Left ventricle myocardium inferior (tissue), 1 donor: ENCODE data around the gene RAD51B. TPM values are rescaled to one million over a fixed set of nuclear protein-coding genes. Genes with fewer than 3 reads are reported as not detected.

Source experiments
- DNase-seq: peaks from one replicate; pipeline ENCODE4 v3.0.0-alpha.2; 2020
- H3K27ac ChIP-seq: fragments of 200-600 bp; replicated peaks from 2 replicates; pipeline ENCODE4 v1.8.0; 2021
- H3K27me3 ChIP-seq: fragments of 200-600 bp; 2 replicates; pipeline ENCODE4 v1.8.0; 2021; ENCODE audit warnings: low read depth
- H3K36me3 ChIP-seq: fragments of 200-600 bp; 2 replicates; pipeline ENCODE4 v1.8.0; 2021
- H3K4me1 ChIP-seq: fragments of 200-600 bp; 2 replicates; pipeline ENCODE4 v1.8.0; 2021
- H3K4me3 ChIP-seq: fragments of 200-600 bp; 2 replicates; pipeline ENCODE4 v1.8.0; 2021; ENCODE audit warnings: mild to moderate bottlenecking, moderate library complexity
- H3K9me3 ChIP-seq: fragments of 200-600 bp; replicated peaks from 2 replicates; pipeline ENCODE4 v1.8.0; 2021
- CTCF ChIP-seq: fragments of 200-600 bp; IDR thresholded peaks from 2 replicates; pipeline ENCODE4 v1.8.0; 2021; ENCODE audit warnings: antibody characterized with exemption, mild to moderate bottlenecking, borderline replicate concordance
- intact Hi-C: fragments of 100-400 bp; cut with micrococcal nuclease; formaldehyde crosslinking; loops from one replicate; pipeline ENCODE4 v1.11.0; 2022
- total RNA-seq: library from RNA; stranded (reverse); fragmentation: NEBNext Ultra II Directional; extraction: Animal tissue kit (Norgen Biotek cat#: 25700); gene quantifications from one replicate; pipeline ENCODE4 v1.2.1, GENCODE V29; 2021
- donor health status: DM: no; HTN: yes; CAD: no; lungs with severe emphysema.

The RAD51B gene
- total RNA-seq, 1 donor from 2014 or later, result 2.4 TPM

GRCh38 chr14:68034896-68035295, 215.3 kb downstream of the RAD51B start:
- intact Hi-C loops, result no loop called here
- no peak for DNase-seq
- Histone ChIP-seq H3K4me1 (peaks cover 18% of the 10 kb centered on the region), H3K27me3 (no peaks in the 10 kb centered on the region), H3K9me3 (peaks cover 8% of the 10 kb centered on the region), H3K36me3 (no peaks in the 10 kb centered on the region), H3K4me3 (no peak overlapping the region), H3K27ac (no peak overlapping the region)
- no peak for TF ChIP-seq CTCF

GRCh38 chr14:68036202-68036601, 216.6 kb downstream of the RAD51B start:
- Histone ChIP-seq H3K4me3 (no peak overlapping the region), H3K4me1 (peaks cover 18% of the 10 kb centered on the region), H3K27me3 (no peaks in the 10 kb centered on the region), H3K36me3 (no peaks in the 10 kb centered on the region), H3K9me3 (no peaks in the 10 kb centered on the region), H3K27ac (peak overlapping the region; percentile 25)
- no peak for DNase-seq
- intact Hi-C loops, result no loop called here
- TF ChIP-seq CTCF, result no peak

- DNase-seq, result no peak
- no peak overlapping the region for H3K27ac ChIP-seq
- TF ChIP-seq CTCF, result no peak
- no peaks in the 10 kb centered on the region for H3K9me3 ChIP-seq
- intact Hi-C loops, result no loop called here
- no peaks in the 10 kb centered on the region for H3K36me3 ChIP-seq
- H3K27me3 ChIP-seq, result no peaks in the 10 kb centered on the region
- peaks cover 16% of the 10 kb centered on the region for H3K4me1 ChIP-seq
- H3K4me3 ChIP-seq, result no peak overlapping the region
These were observed 220.0 kb downstream of the RAD51B start for GRCh38 chr14:68039593-68039992.

- DNase-seq, result no peak
- H3K4me3 ChIP-seq, result no peak overlapping the region
- H3K4me1 ChIP-seq, result peaks cover 22% of the 10 kb centered on the region
- no peaks in the 10 kb centered on the region for H3K36me3 ChIP-seq
- TF ChIP-seq CTCF, result no peak
- no peaks in the 10 kb centered on the region for H3K9me3 ChIP-seq
- no peaks in the 10 kb centered on the region for H3K27me3 ChIP-seq
- intact Hi-C loops, result no loop called here
- no peak overlapping the region for H3K27ac ChIP-seq
These were observed 221.2 kb downstream of the RAD51B start for GRCh38 chr14:68040633-68041369.

- Histone ChIP-seq H3K4me3 (no peak overlapping the region), H3K9me3 (no peaks in the 10 kb centered on the region), H3K4me1 (peaks cover 22% of the 10 kb centered on the region), H3K36me3 (no peaks in the 10 kb centered on the region), H3K27me3 (no peaks in the 10 kb centered on the region), H3K27ac (no peak overlapping the region)
- DNase-seq, result no peak
- intact Hi-C loops, result no loop called here
- TF ChIP-seq CTCF, result no peak
These were observed 222.3 kb downstream of the RAD51B start for GRCh38 chr14:68041876-68042354.
